Endodermal cell (in vitro differentiated cells): Measurements from ENCODE around the gene GARIN5A. TPM values are rescaled to one million over a fixed set of nuclear protein-coding genes. Genes with fewer than 3 reads are reported as not detected.
A peak's percentile ranks its signal among the peaks of the same experiment; 100 is the strongest.

Experiments
- DNase-seq: peaks from one replicate; pipeline ENCODE4 v3.0.0-alpha.2; 2017
- H3K27ac ChIP-seq: 2 replicates; pipeline ENCODE4 v1.5.1; 2013; ENCODE audit warnings: mild to moderate bottlenecking, low read depth, low read length, moderate library complexity
- H3K27me3 ChIP-seq: 2 replicates; pipeline ENCODE4 v1.6.1; 2013; ENCODE audit warnings: mild to moderate bottlenecking, low read length, moderate library complexity; ENCODE audit not compliant: insufficient read depth, control insufficient read depth, poor library complexity, severe bottlenecking
- H3K36me3 ChIP-seq: 2 replicates; pipeline ENCODE4 v1.7.0; 2013; ENCODE audit warnings: mild to moderate bottlenecking, low read length, moderate library complexity; ENCODE audit not compliant: control insufficient read depth, insufficient read depth
- H3K4me1 ChIP-seq: one replicate; pipeline ENCODE4 v1.7.0; 2013; ENCODE audit warnings: low read length; ENCODE audit not compliant: control insufficient read depth, insufficient read depth
- H3K4me3 ChIP-seq: 2 replicates; pipeline ENCODE4 v1.5.1; 2013; ENCODE audit warnings: mild to moderate bottlenecking, low read length, moderate library complexity
- H3K9ac ChIP-seq: 2 replicates; pipeline ENCODE4 v1.6.1; 2013; ENCODE audit warnings: mild to moderate bottlenecking, low read length, moderate library complexity; ENCODE audit not compliant: poor library complexity, severe bottlenecking; ENCODE audit errors: extremely low read depth
- H3K9me3 ChIP-seq: 2 replicates; pipeline ENCODE4 v1.6.1; 2013; ENCODE audit warnings: mild to moderate bottlenecking, low read length, moderate library complexity; ENCODE audit not compliant: control insufficient read depth
- H3K27ac Mint-ChIP-seq: 2 replicates; pipeline ENCODE4 v1.8.0; 2020; ENCODE audit warnings: mixed read lengths
- H3K27me3 Mint-ChIP-seq: 2 replicates; pipeline ENCODE4 v1.8.0; 2021; ENCODE audit warnings: mild to moderate bottlenecking, mixed read lengths; ENCODE audit not compliant: insufficient read depth
- H3K36me3 Mint-ChIP-seq: 2 replicates; pipeline ENCODE4 v1.8.0; 2020; ENCODE audit warnings: low read depth, mixed read lengths
- H3K4me1 Mint-ChIP-seq: 2 replicates; pipeline ENCODE4 v1.8.0; 2020; ENCODE audit warnings: mixed read lengths
- H3K4me3 Mint-ChIP-seq: 2 replicates; pipeline ENCODE4 v1.8.0; 2020; ENCODE audit warnings: mild to moderate bottlenecking, moderate library complexity, mixed read lengths
- H3K9me3 Mint-ChIP-seq: 2 replicates; pipeline ENCODE4 v1.8.0; 2020; ENCODE audit warnings: mild to moderate bottlenecking, mixed read lengths
- CTCF ChIP-seq: fragments of 200-600 bp; sonication (generic); conservative IDR thresholded peaks from 2 replicates; pipeline ENCODE4 v1.5.0; 2021; ENCODE audit warnings: antibody characterized with exemption, mild to moderate bottlenecking
- WGBS, 2 experiments: methylation state at CpG; one replicate each; pipeline versions ENCODE4 v1.1.5 to v1.1.7; 2013; ENCODE audit warnings: missing lambda C conversion rate in 2 of 2, mixed read lengths in 1 of 2; ENCODE audit not compliant: insufficient coverage in 1 of 2, insufficient read length in 1 of 2; 5-methylcytosine and 5-hydroxymethylcytosine counted together
- total RNA-seq, 2 donors: library from RNA; stranded (reverse); fragmentation: NEBNext Ultra II Directional in 1 of 2; extraction: Animal tissue kit (Norgen Biotek cat#: 25700) in 1 of 2; gene quantifications; 2 replicates in 1 of 2; 3 replicates in 1 of 2; pipeline ENCODE4 v1.2.1, GENCODE V29; 2021

The GARIN5A gene
- total RNA-seq, 2 donors from 2014 or later, result 8.3 to 9.5 TPM

DNA sequence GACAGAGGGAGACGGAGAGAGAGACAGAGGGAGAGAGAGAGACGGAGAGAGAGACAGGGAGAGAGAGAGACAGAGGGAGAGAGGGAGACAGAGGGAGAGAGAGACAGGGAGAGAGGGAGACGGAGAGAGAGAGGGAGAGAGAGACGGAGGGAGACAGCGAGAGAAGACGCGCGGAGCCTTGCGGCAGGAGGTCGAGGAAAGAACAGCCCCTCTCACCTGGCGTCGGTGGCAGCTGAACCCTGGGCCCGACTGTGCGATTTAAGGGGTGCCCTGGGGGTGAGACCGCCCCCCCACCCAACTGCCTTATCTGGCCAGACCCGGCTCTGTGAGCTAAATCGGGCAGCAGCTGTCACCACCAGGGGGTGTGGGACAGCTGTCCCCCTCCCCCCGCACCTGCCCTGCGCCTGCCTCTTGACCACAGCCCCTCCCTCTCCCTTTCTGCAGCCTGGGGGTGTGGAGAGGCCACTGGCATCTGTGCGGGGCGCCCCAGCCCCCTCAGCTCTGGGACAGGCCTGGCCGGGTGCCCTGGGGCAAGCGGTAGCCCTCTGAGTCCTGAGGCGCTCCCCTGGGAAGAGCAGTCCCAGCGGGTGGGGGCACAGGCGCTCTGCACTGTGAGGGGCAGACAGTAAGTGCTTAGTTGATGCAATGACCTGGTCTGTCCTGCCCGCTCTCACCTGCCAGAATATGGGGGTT, 23.6 kb upstream of the GARIN5A start:
- no peak overlapping the region for H3K4me3 Mint-ChIP-seq
- no peaks in the 10 kb centered on the region for H3K4me1 Mint-ChIP-seq
- Histone ChIP-seq H3K27me3 (peaks cover 29% of the 10 kb centered on the region), H3K36me3 (no peaks in the 10 kb centered on the region), H3K4me3 (no peak overlapping the region), H3K27ac (no peak overlapping the region), H3K4me1 (no peaks in the 10 kb centered on the region), H3K9ac (no peak overlapping the region), H3K9me3 (peaks cover 28% of the 10 kb centered on the region)
- no peaks in the 10 kb centered on the region for H3K9me3 Mint-ChIP-seq
- peak; percentile 63 for TF ChIP-seq CTCF
- WGBS, 2 experiments, result 18 to 44% methylated on average over 17 to 25 of the region's 27 CpGs
- H3K27ac Mint-ChIP-seq, result no peak overlapping the region
- H3K36me3 Mint-ChIP-seq, result no peaks in the 10 kb centered on the region
- H3K27me3 Mint-ChIP-seq, result peaks cover 16% of the 10 kb centered on the region
- peak; percentile 77 for DNase-seq

- Mint-ChIP-seq H3K27ac (no peak overlapping the region), H3K4me3 (no peak overlapping the region), H3K9me3 (no peaks in the 10 kb centered on the region), H3K4me1 (no peaks in the 10 kb centered on the region), H3K27me3 (peaks cover 33% of the 10 kb centered on the region), H3K36me3 (no peaks in the 10 kb centered on the region)
- no peak for DNase-seq
- Histone ChIP-seq H3K9ac (no peak overlapping the region), H3K36me3 (no peaks in the 10 kb centered on the region), H3K27me3 (peaks cover 34% of the 10 kb centered on the region), H3K9me3 (peaks cover 28% of the 10 kb centered on the region), H3K4me1 (no peaks in the 10 kb centered on the region), H3K27ac (no peak overlapping the region), H3K4me3 (peak overlapping the region; percentile 45)
- WGBS, 2 experiments, result 87 to 90% methylated on average over 11 of the region's 11 CpGs
- no peak for TF ChIP-seq CTCF
Measured at GRCh38 chr19:50498219-50499056, 21.8 kb upstream of the GARIN5A start.

DNA sequence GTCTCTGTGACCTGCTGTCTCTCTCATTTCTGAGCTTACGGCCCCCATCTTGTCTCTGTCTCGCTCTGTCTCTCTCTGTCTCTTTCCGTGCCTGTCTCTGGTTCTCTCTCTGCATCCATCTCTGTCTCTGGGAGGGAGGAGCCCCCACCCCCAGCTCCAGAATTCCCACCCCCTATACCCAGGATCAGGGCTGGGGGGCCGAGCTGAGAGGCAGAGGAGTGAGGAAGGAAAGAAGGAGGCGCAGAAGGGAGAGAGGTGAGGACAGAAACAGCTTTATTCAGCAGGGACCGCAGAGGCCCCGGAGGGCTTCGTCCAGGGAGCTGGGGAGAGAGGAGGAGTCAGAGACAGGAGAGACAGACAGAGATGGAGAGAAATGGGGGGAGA, 20.4 kb upstream of the GARIN5A start:
- Histone ChIP-seq H3K9ac (no peak overlapping the region), H3K9me3 (peaks cover 28% of the 10 kb centered on the region), H3K4me1 (no peaks in the 10 kb centered on the region), H3K36me3 (no peaks in the 10 kb centered on the region), H3K27ac (peak overlapping the region; percentile 66), H3K4me3 (peak overlapping the region; percentile 45), H3K27me3 (peaks cover 47% of the 10 kb centered on the region)
- Mint-ChIP-seq H3K27ac (no peak overlapping the region), H3K4me1 (no peaks in the 10 kb centered on the region), H3K36me3 (no peaks in the 10 kb centered on the region), H3K27me3 (peaks cover 46% of the 10 kb centered on the region), H3K9me3 (no peaks in the 10 kb centered on the region), H3K4me3 (no peak overlapping the region)
- DNase-seq, result no peak
- TF ChIP-seq CTCF, result no peak
- WGBS, 2 experiments, result 69 to 83% methylated on average over 5 to 8 of the region's 8 CpGs
